Measurements from ENCODE around the gene DTX4.

The DTX4 gene

GRCh38 chr11:59207988-59208451, 36.1 kb downstream of the DTX4 start:
- H3K9me3 ChIP-seq: no peaks in the 10 kb centered on the region
- no peak overlapping the region for H3K4me3 ChIP-seq
- H3K27me3 ChIP-seq (ENCODE audit: low read depth): no peaks in the 10 kb centered on the region
- H3K36me3 ChIP-seq (replicated peaks): peaks cover 4% of the 10 kb centered on the region; the same call in 1 of the 2 replicates
- H3K4me1 ChIP-seq: no peaks in the 10 kb centered on the region
- in situ Hi-C loops (cut with MboI; ENCODE audit: low sequenced_read_pairs): no loop called here
- DNase-seq (ENCODE audit: low spot score in 2 of 2): peak; percentile 26 to 37

- Histone ChIP-seq H3K27me3 (ENCODE audit: low read depth) (no peaks in the 10 kb centered on the region), H3K9me3 (no peaks in the 10 kb centered on the region), H3K4me1 (no peaks in the 10 kb centered on the region), H3K4me3 (no peak overlapping the region), H3K36me3 (replicated peaks) (no peaks in the 10 kb centered on the region; the same call in 1 of the 2 replicates)
- DNase-seq (ENCODE audit: low spot score in 2 of 2): no peak
- in situ Hi-C loops (cut with MboI; ENCODE audit: low sequenced_read_pairs): no loop called here
Observed at GRCh38 chr11:59208956-59209355, 37.0 kb downstream of the DTX4 start.

GRCh38 chr11:59212222-59212621, 40.3 kb downstream of the DTX4 start:
- in situ Hi-C loops (cut with MboI; ENCODE audit: low sequenced_read_pairs): no loop called here
- DNase-seq (ENCODE audit: low spot score in 2 of 2): no peak
- H3K4me1 ChIP-seq: no peaks in the 10 kb centered on the region
- no peak overlapping the region for H3K4me3 ChIP-seq
- H3K36me3 ChIP-seq (replicated peaks): no peaks in the 10 kb centered on the region
- H3K27me3 ChIP-seq (ENCODE audit: low read depth): peaks cover 3% of the 10 kb centered on the region; the same call in 1 of the 2 replicates
- H3K9me3 ChIP-seq: no peaks in the 10 kb centered on the region

DNA sequence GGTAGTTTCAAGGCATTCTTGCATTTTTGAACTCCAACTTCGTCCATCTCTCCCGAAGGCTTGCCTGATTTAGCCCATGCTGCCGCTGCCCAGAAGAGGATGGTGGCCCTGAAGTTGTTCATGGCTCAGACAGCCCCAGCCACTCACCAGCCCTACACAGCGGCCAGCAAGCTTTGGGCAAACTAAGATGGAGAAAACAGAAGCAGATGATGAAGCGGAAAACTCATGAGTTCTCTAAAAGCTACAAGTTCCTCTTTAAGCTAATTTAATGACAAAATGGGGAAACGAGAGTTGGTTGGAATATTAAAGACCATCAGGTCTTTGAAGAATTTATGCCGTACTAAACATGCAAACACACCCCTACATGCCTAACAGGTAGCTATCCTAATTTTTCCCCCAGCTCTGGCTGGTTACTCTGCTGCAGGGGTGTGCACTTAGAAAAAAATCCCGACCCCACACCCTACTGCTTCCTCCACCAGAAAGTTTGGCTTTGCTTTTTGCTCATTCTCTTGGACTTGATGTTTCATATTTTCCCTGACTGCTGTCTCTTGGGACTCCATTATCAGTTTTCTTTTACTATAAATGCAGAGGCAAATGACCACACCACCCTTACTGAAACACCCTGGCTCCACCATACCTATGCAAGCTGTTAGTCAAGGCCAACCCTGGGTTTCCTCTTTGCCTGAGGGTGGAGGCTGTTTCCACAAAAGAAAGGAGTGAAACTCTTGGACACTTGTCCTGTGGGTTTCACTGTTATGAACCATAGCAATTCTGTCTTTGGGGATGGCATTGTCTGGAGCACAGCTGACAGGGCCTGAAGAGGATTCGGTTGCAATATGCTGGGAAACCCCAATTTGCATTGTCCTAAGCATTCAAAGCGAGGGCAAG, 41.1 kb downstream of the DTX4 start, which contains the start of gene MPEG1:
MPEG1 (minus strand) TSS at position 184 of the 888 bp plus-strand sequence; CDS start at position 122, 62 bp downstream.
- Histone ChIP-seq H3K9me3 (no peaks in the 10 kb centered on the region), H3K36me3 (replicated peaks) (no peaks in the 10 kb centered on the region), H3K4me1 (no peaks in the 10 kb centered on the region), H3K4me3 (no peak within 1 kb of the TSS), H3K27me3 (ENCODE audit: low read depth) (peaks cover 3% of the 10 kb centered on the region; the same call in 1 of the 2 replicates)
- in situ Hi-C loops (cut with MboI; ENCODE audit: low sequenced_read_pairs): no loop called here
- no peak for DNase-seq (ENCODE audit: low spot score in 2 of 2)

- H3K4me3 ChIP-seq: no peak overlapping the region
- no peaks in the 10 kb centered on the region for H3K36me3 ChIP-seq (replicated peaks)
- no peaks in the 10 kb centered on the region for H3K9me3 ChIP-seq
- H3K27me3 ChIP-seq (ENCODE audit: low read depth): peaks cover 3% of the 10 kb centered on the region; the same call in 1 of the 2 replicates
- in situ Hi-C loops (cut with MboI; ENCODE audit: low sequenced_read_pairs): no loop called here
- DNase-seq (ENCODE audit: low spot score in 2 of 2): no peak
- H3K4me1 ChIP-seq: no peaks in the 10 kb centered on the region
Observed at GRCh38 chr11:59214141-59214893, 42.4 kb downstream of the DTX4 start.

GRCh38 chr11:59216641-59217564, 45.0 kb downstream of the DTX4 start:
- DNase-seq (ENCODE audit: low spot score in 2 of 2): no peak
- in situ Hi-C loops (cut with MboI; ENCODE audit: low sequenced_read_pairs): no loop called here
- H3K4me3 ChIP-seq: no peak overlapping the region

DNA sequence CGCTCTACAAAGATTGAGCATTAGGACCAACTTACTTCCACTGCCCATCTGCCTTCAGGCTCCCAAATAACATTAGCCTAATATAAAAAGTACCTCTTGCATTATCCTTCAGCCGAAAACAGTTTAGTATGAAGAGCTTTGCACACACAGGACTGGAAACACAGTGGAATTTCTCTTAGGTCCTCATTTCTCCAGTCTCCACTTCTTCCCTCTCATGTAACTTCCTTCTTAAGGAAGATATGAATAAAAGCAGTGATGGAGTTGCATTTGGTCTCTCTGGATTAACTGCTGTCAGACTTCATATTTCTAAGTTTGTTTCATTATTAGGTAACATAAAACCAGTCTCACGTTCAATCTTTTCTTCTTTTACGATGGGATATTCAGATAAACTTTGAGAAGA, 46.4 kb downstream of the DTX4 start:
- no peak for DNase-seq (ENCODE audit: low spot score in 2 of 2)
- Histone ChIP-seq H3K27me3 (ENCODE audit: low read depth) (peaks cover 3% of the 10 kb centered on the region; the same call in 1 of the 2 replicates), H3K36me3 (replicated peaks) (no peaks in the 10 kb centered on the region), H3K4me3 (no peak overlapping the region), H3K9me3 (no peaks in the 10 kb centered on the region), H3K4me1 (no peaks in the 10 kb centered on the region)
- in situ Hi-C loops (cut with MboI; ENCODE audit: low sequenced_read_pairs): no loop called here

More at GRCh38 chr11:59216641-59217564, 45.0 kb downstream of the DTX4 start:
- Histone ChIP-seq H3K9me3 (no peaks in the 10 kb centered on the region), H3K4me1 (no peaks in the 10 kb centered on the region), H3K27me3 (ENCODE audit: low read depth) (peaks cover 3% of the 10 kb centered on the region; the same call in 1 of the 2 replicates), H3K36me3 (replicated peaks) (no peaks in the 10 kb centered on the region)

DNA sequence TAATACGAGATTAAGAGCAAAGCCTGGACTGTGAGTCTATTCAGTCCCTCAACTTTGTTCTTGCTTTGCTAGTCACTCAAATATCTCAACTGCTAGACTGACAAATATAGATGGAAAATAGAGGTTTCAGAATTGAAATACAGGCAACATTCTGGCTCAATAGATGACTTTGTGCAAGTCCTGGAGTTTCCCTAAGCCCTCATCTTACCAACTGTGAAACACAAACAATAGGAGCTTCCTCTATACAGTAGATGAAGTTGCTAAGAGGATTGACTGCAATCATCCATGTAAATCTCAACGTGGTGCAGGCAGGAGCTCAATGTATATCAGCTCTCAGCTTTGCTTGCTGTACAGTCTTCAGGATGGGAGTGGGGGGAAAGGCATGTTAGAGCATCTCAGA, 47.0 kb downstream of the DTX4 start:
- Histone ChIP-seq H3K4me1 (no peaks in the 10 kb centered on the region), H3K27me3 (ENCODE audit: low read depth) (peaks cover 3% of the 10 kb centered on the region; the same call in 1 of the 2 replicates), H3K9me3 (no peaks in the 10 kb centered on the region), H3K4me3 (no peak overlapping the region), H3K36me3 (replicated peaks) (no peaks in the 10 kb centered on the region)
- DNase-seq (ENCODE audit: low spot score in 2 of 2): no peak
- in situ Hi-C loops (cut with MboI; ENCODE audit: low sequenced_read_pairs): no loop called here

- Histone ChIP-seq H3K4me1 (no peaks in the 10 kb centered on the region), H3K36me3 (replicated peaks) (no peaks in the 10 kb centered on the region), H3K4me3 (no peak overlapping the region), H3K9me3 (no peaks in the 10 kb centered on the region), H3K27me3 (ENCODE audit: low read depth) (no peaks in the 10 kb centered on the region)
- no peak for DNase-seq (ENCODE audit: low spot score in 2 of 2)
- in situ Hi-C loops (cut with MboI; ENCODE audit: low sequenced_read_pairs): no loop called here
Observed at GRCh38 chr11:59219836-59220235, 47.9 kb downstream of the DTX4 start.

DNA sequence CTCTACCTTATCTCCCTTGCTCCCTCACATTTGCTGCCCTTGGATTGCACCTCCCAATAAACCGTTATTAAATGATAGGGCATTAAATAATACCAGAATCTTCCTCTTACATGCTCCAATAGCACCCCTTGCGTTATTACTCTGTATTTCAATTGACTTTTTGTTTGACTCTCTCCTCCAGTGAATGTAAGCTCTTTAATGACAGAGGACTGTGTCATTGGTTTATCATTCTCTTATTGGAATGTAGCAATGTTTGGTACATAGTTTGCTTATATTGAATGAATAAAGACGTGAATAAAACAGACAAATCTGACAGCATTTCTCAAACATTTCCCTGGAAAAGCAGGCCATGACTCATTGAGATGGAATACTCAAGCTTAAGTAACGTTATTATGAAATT, 49.5 kb downstream of the DTX4 start:
- no peaks in the 10 kb centered on the region for H3K4me1 ChIP-seq
- no peaks in the 10 kb centered on the region for H3K36me3 ChIP-seq (replicated peaks)
- in situ Hi-C loops (cut with MboI; ENCODE audit: low sequenced_read_pairs): no loop called here
- no peak for DNase-seq (ENCODE audit: low spot score in 2 of 2)
- H3K27me3 ChIP-seq (ENCODE audit: low read depth): no peaks in the 10 kb centered on the region
- H3K9me3 ChIP-seq: no peaks in the 10 kb centered on the region
- no peak overlapping the region for H3K4me3 ChIP-seq

GRCh38 chr11:59222464-59223060, 50.6 kb downstream of the DTX4 start:
- H3K27me3 ChIP-seq (ENCODE audit: low read depth): no peaks in the 10 kb centered on the region
- no peaks in the 10 kb centered on the region for H3K36me3 ChIP-seq (replicated peaks)
- no peak overlapping the region for H3K4me3 ChIP-seq
- in situ Hi-C loops (cut with MboI; ENCODE audit: low sequenced_read_pairs): no loop called here
- H3K9me3 ChIP-seq: no peaks in the 10 kb centered on the region
- DNase-seq (ENCODE audit: low spot score in 2 of 2): no peak
- no peaks in the 10 kb centered on the region for H3K4me1 ChIP-seq

DNA sequence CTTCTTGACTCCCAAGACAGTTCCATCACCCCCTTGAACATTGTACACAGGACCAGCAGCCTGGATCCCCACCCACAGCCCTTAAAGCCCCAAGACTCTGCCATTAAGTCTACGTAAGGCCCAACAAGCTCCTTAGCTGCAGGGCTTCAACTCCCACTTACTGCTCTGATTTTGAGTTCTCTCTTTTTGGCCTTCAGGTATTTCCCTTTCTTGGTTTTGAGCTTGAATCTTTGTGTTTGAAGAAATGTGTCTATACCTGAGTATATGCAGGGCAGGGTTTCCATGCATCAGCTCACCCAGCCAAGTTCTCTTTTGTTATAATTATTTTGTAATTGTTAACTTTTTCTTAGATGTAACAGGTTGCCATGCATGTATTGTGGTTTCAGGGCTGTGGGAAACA, 51.2 kb downstream of the DTX4 start:
- Histone ChIP-seq H3K27me3 (ENCODE audit: low read depth) (no peaks in the 10 kb centered on the region), H3K4me3 (no peak overlapping the region), H3K9me3 (no peaks in the 10 kb centered on the region), H3K36me3 (replicated peaks) (no peaks in the 10 kb centered on the region), H3K4me1 (no peaks in the 10 kb centered on the region)
- no peak for DNase-seq (ENCODE audit: low spot score in 2 of 2)
- in situ Hi-C loops (cut with MboI; ENCODE audit: low sequenced_read_pairs): no loop called here

- DNase-seq (ENCODE audit: low spot score in 2 of 2): no peak
- H3K27me3 ChIP-seq (ENCODE audit: low read depth): no peaks in the 10 kb centered on the region
- no peaks in the 10 kb centered on the region for H3K9me3 ChIP-seq
- no peak overlapping the region for H3K4me3 ChIP-seq
- in situ Hi-C loops (cut with MboI; ENCODE audit: low sequenced_read_pairs): no loop called here
- H3K4me1 ChIP-seq: no peaks in the 10 kb centered on the region
- no peaks in the 10 kb centered on the region for H3K36me3 ChIP-seq (replicated peaks)
Observed at GRCh38 chr11:59223611-59224010, 51.7 kb downstream of the DTX4 start.

All from HAP-1 (cell line).